ENCODE measurements around the gene JPT1.

- TF ChIP-seq LEF1 (IDR thresholded peaks at IDR 0.05; ENCODE audit: borderline replicate concordance) (no peak), SP1 (IDR thresholded peaks at IDR 0.05) (no peak), BHLHE40 (IDR thresholded peaks at IDR 0.05; ENCODE audit: borderline replicate concordance) (no peak), ELF4 (IDR thresholded peaks at IDR 0.05) (no peak), SUZ12 (IDR thresholded peaks at IDR 0.05) (no peak)
These were observed 54.3 kb downstream of the JPT1 start for GRCh38 chr17:75099881-75100595.

All from HEK293T (cell line).